HFF-Myc (cell line): ENCODE measurements around the gene EPS8.

ENCODE experiments used
- DNase-seq: peaks from one replicate; pipeline ENCODE4 v3.0.0-alpha.2; 2011; ENCODE audit warnings: low read depth; ENCODE audit errors: extremely low read depth
- H3K4me3 ChIP-seq: replicated peaks from 2 replicates; pipeline ENCODE4 v1.5.1; 2011; ENCODE audit warnings: low read depth, mild to moderate bottlenecking, control low read depth, low read length
- CTCF ChIP-seq: IDR thresholded peaks from 2 replicates; pipeline ENCODE4 v1.5.1; 2012; ENCODE audit warnings: mild to moderate bottlenecking, low read depth, low read length, control low read depth; ENCODE audit errors: missing control alignments

Gene EPS8

GRCh38 chr12:15722951-15723350, 66.2 kb downstream of the EPS8 start:
- no peak for TF ChIP-seq CTCF
- no peak overlapping the region for H3K4me3 ChIP-seq
- DNase-seq, result no peak

GRCh38 chr12:15721316-15722115, 67.7 kb downstream of the EPS8 start:
- DNase-seq, result no peak
- no peak overlapping the region for H3K4me3 ChIP-seq
- no peak for TF ChIP-seq CTCF

- no peak for DNase-seq
- no peak overlapping the region for H3K4me3 ChIP-seq
- no peak for TF ChIP-seq CTCF
Measured at GRCh38 chr12:15720295-15720694, 68.9 kb downstream of the EPS8 start.

GRCh38 chr12:15719230-15719629, 70.0 kb downstream of the EPS8 start:
- no peak overlapping the region for H3K4me3 ChIP-seq
- no peak for TF ChIP-seq CTCF
- DNase-seq, result no peak

- no peak overlapping the region for H3K4me3 ChIP-seq
- no peak for TF ChIP-seq CTCF
- no peak for DNase-seq
Measured at GRCh38 chr12:15717940-15718567, 71.1 kb downstream of the EPS8 start.

GRCh38 chr12:15716581-15716980, 72.6 kb downstream of the EPS8 start:
- no peak for DNase-seq
- H3K4me3 ChIP-seq, result no peak overlapping the region
- TF ChIP-seq CTCF, result no peak

- DNase-seq, result no peak
- no peak overlapping the region for H3K4me3 ChIP-seq
- no peak for TF ChIP-seq CTCF
Measured at GRCh38 chr12:15714256-15714655, 74.9 kb downstream of the EPS8 start.
